ENCODE measurements around the gene TLL2.

- TF ChIP-seq TAF1 (IDR thresholded peaks at IDR 0.05; ENCODE audit: low read depth, low read length), result no peak
- TF ChIP-seq POLR2A (IDR thresholded peaks at IDR 0.05; ENCODE audit: low read depth, low read length), result no peak
- no peak for TF ChIP-seq POLR2AphosphoS5 (IDR thresholded peaks at IDR 0.05; ENCODE audit: low read depth, low read length)
- TF ChIP-seq PAX5 (IDR thresholded peaks at IDR 0.05; ENCODE audit: insufficient read depth, low read length, severe bottlenecking), result no peak
- no peak for TF ChIP-seq POU2F2 (IDR thresholded peaks at IDR 0.05; ENCODE audit: low read depth, low read length)
Observed at GRCh38 chr10:96319754-96320474, 193.8 kb downstream of the TLL2 start.
